H9 (cell line): Measurements from ENCODE around the gene FABP1. TPM values are rescaled to one million over a fixed set of nuclear protein-coding genes. Genes with fewer than 3 reads are reported as not detected.

Source experiments
- DNase-seq: peaks from one replicate; pipeline ENCODE4 v3.0.0-alpha.2; 2017
- H2AFZ ChIP-seq: one replicate; pipeline ENCODE4 v1.6.1; 2013; ENCODE audit warnings: mild to moderate bottlenecking, low read length, control low read depth, moderate library complexity
- H2AK5ac ChIP-seq: 2 replicates; pipeline ENCODE4 v1.6.1; 2013; ENCODE audit warnings: low read length, control low read depth, mixed read lengths; ENCODE audit not compliant: insufficient read length
- H2BK120ac ChIP-seq: one replicate; pipeline ENCODE4 v1.6.1; 2013; ENCODE audit warnings: low read depth, mild to moderate bottlenecking, low read length, control low read depth, inconsistent platforms; ENCODE audit not compliant: poor library complexity, severe bottlenecking
- H2BK12ac ChIP-seq: 2 replicates; pipeline ENCODE4 v1.6.1; 2013; ENCODE audit warnings: low read length, control low read depth, mixed read lengths, low read depth; ENCODE audit not compliant: insufficient read length
- H2BK15ac ChIP-seq: 2 replicates; pipeline ENCODE4 v1.6.1; 2013; ENCODE audit warnings: low read depth, low read length, control low read depth
- H2BK20ac ChIP-seq: one replicate; pipeline ENCODE4 v1.6.1; 2013; ENCODE audit warnings: low read depth, mild to moderate bottlenecking, low read length, control low read depth, inconsistent platforms; ENCODE audit not compliant: poor library complexity, severe bottlenecking
- H2BK5ac ChIP-seq: 2 replicates; pipeline ENCODE4 v1.6.1; 2013; ENCODE audit warnings: low read length, control low read depth, mixed read lengths; ENCODE audit not compliant: insufficient read length
- H3K14ac ChIP-seq: 2 replicates; pipeline ENCODE4 v1.6.1; 2013; ENCODE audit warnings: low read length, control low read depth; ENCODE audit not compliant: insufficient read depth
- H3K18ac ChIP-seq: 2 replicates; pipeline ENCODE4 v1.6.1; 2013; ENCODE audit warnings: low read depth, mild to moderate bottlenecking, mixed read lengths, low read length, control low read depth; ENCODE audit not compliant: insufficient read length
- H3K23ac ChIP-seq: 2 replicates; pipeline ENCODE4 v1.6.1; 2013; ENCODE audit warnings: low read length, control low read depth, mixed read lengths, low read depth; ENCODE audit not compliant: insufficient read length
- H3K23me2 ChIP-seq: 2 replicates; pipeline ENCODE4 v1.6.1; 2013; ENCODE audit warnings: low read depth, mild to moderate bottlenecking, mixed read lengths, low read length, control low read depth; ENCODE audit not compliant: insufficient read length, poor library complexity, severe bottlenecking
- H3K27ac ChIP-seq: 2 replicates; pipeline ENCODE4 v1.5.1; 2013; ENCODE audit warnings: low read length, control low read depth, mixed read lengths, low read depth; ENCODE audit not compliant: insufficient read length
- H3K27me3 ChIP-seq: 2 replicates; pipeline ENCODE4 v1.6.1; 2013; ENCODE audit warnings: low read length, control low read depth, inconsistent platforms; ENCODE audit not compliant: insufficient read depth
- H3K4ac ChIP-seq: 2 replicates; pipeline ENCODE4 v1.6.1; 2013; ENCODE audit warnings: low read depth, mild to moderate bottlenecking, control low read depth, inconsistent platforms, low read length, moderate library complexity
- H3K4me1 ChIP-seq: 2 replicates; pipeline ENCODE4 v1.6.1; 2013; ENCODE audit warnings: low read length, control low read depth, inconsistent platforms; ENCODE audit not compliant: insufficient read depth
- H3K4me2 ChIP-seq: 2 replicates; pipeline ENCODE4 v1.6.1; 2013; ENCODE audit warnings: low read length, control low read depth, mixed read lengths; ENCODE audit not compliant: insufficient read length, insufficient read depth
- H3K56ac ChIP-seq: 2 replicates; pipeline ENCODE4 v1.6.1; 2013; ENCODE audit warnings: low read depth, mild to moderate bottlenecking, mixed read lengths, low read length, control low read depth; ENCODE audit not compliant: insufficient read length
- H3K79me1 ChIP-seq: 2 replicates; pipeline ENCODE4 v1.6.1; 2013; ENCODE audit warnings: low read depth, mild to moderate bottlenecking, moderate library complexity, low read length, control low read depth, inconsistent platforms; ENCODE audit not compliant: insufficient read depth, poor library complexity, severe bottlenecking
- H3K79me2 ChIP-seq: 2 replicates; pipeline ENCODE4 v1.6.1; 2013; ENCODE audit warnings: low read length, control low read depth, inconsistent platforms; ENCODE audit not compliant: insufficient read depth
- H3K9ac ChIP-seq: 2 replicates; pipeline ENCODE4 v1.6.1; 2013; ENCODE audit warnings: low read length, control low read depth, mixed read lengths; ENCODE audit not compliant: insufficient read length; ENCODE audit errors: extremely low read depth
- H3K9me3 ChIP-seq: one replicate; pipeline ENCODE4 v1.6.1; 2013; ENCODE audit warnings: low read depth, low read length, inconsistent platforms; ENCODE audit not compliant: control insufficient read depth
- H3T11ph ChIP-seq: one replicate; pipeline ENCODE4 v1.6.1; 2013; ENCODE audit warnings: mild to moderate bottlenecking, low read length, control low read depth, inconsistent platforms
- H4K20me1 ChIP-seq: one replicate; pipeline ENCODE4 v1.6.1; 2013; ENCODE audit not compliant: control insufficient read depth, insufficient read length, insufficient read depth
- H4K5ac ChIP-seq: 2 replicates; pipeline ENCODE4 v1.6.1; 2013; ENCODE audit warnings: low read depth, mild to moderate bottlenecking, mixed read lengths, low read length, control low read depth; ENCODE audit not compliant: insufficient read length
- H4K8ac ChIP-seq: replicated peaks from 2 replicates; pipeline ENCODE4 v1.6.1; 2013; ENCODE audit warnings: low read length, control low read depth, mixed read lengths, low read depth; ENCODE audit not compliant: insufficient read length
- H4K91ac ChIP-seq: 2 replicates; pipeline ENCODE4 v1.6.1; 2013; ENCODE audit warnings: low read depth, mild to moderate bottlenecking, moderate library complexity, mixed read lengths, low read length, control low read depth; ENCODE audit not compliant: insufficient read length
- H3K27ac Mint-ChIP-seq, 3 experiments: 2 replicates in 2 of 3; 3 replicates in 1 of 3; pipeline ENCODE4 v1.8.0; 2020 to 2021; ENCODE audit warnings: mixed read lengths in 3 of 3, mild to moderate bottlenecking in 1 of 3, moderate library complexity in 1 of 3
- H3K27me3 Mint-ChIP-seq: 2 replicates; pipeline ENCODE4 v1.8.0; 2021; ENCODE audit warnings: low read depth, mild to moderate bottlenecking, moderate library complexity, mixed read lengths
- H3K36me3 Mint-ChIP-seq, 3 experiments: 2 replicates in 2 of 3; 3 replicates in 1 of 3; pipeline ENCODE4 v1.8.0; 2020 to 2021; ENCODE audit warnings: low read depth in 3 of 3, mixed read lengths in 3 of 3; ENCODE audit not compliant: insufficient read depth in 1 of 3
- H3K4me1 Mint-ChIP-seq, 2 experiments: 2 replicates each; pipeline ENCODE4 v1.8.0; 2020; ENCODE audit warnings: mixed read lengths in 2 of 2
- H3K4me3 Mint-ChIP-seq, 2 experiments: 2 replicates in 1 of 2; 3 replicates in 1 of 2; pipeline ENCODE4 v1.8.0; 2020 to 2021; ENCODE audit warnings: mild to moderate bottlenecking in 2 of 2, mixed read lengths in 2 of 2, moderate library complexity in 1 of 2
- H3K9me3 Mint-ChIP-seq, 2 experiments: 2 replicates in 1 of 2; 3 replicates in 1 of 2; pipeline ENCODE4 v1.8.0; 2020; ENCODE audit warnings: mild to moderate bottlenecking in 2 of 2, mixed read lengths in 2 of 2, moderate library complexity in 1 of 2
- WGBS: extraction: QIAGEN DNeasy Blood & Tissue Kit; methylation state at CpG from one replicate; pipeline ENCODE4 v1.1.7; 2013; ENCODE audit warnings: missing lambda C conversion rate, low lambda C conversion rate, mixed read lengths; ENCODE audit not compliant: insufficient read length; ENCODE audit errors: extremely low coverage; 5-methylcytosine and 5-hydroxymethylcytosine counted together
- total RNA-seq: library from RNA; stranded (reverse); gene quantifications from 2 replicates; pipeline ENCODE4 v1.2.1, GENCODE V29; 2021
- TF ChIP-seq, protein P1 (sequence below): fragments of 200-600 bp; sonication (generic); conservative IDR thresholded peaks from 3 replicates; pipeline ENCODE4 v1.8.0; 2021; ENCODE audit warnings: antibody characterized with exemption, mild to moderate bottlenecking

Gene FABP1
- total RNA-seq, 1 experiment from 2014 or later, result not detected

DNA sequence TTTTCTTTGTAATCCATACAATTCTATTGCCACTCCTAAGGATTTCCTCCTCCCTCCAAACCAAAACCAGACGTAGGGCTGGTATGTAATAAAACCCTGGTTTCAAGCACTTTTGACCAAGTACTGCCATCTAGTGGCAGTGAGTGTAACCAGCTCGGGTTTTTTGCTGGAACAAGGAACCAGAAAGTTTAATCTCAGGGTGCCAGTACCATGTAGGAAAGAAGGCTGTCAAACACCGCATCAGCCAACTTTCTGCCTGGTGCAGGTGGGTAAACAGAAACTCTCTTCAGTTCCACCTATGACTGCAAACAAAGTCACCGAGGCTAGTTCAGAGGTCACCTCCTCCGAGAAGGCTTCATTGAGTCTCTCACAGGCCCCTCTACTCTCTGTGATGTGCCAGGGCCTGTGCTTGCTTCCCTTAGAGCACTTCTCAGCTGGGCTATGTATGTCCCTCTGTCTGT lies 32.1 kb upstream of the FABP1 start:
- Histone ChIP-seq H3K18ac (no peak overlapping the region), H2BK12ac (no peak overlapping the region), H3K9ac (no peak overlapping the region), H3K27ac (no peak overlapping the region), H3T11ph (no peak overlapping the region), H3K23ac (no peak overlapping the region), H3K4me2 (no peak overlapping the region), H3K4me1 (no peaks in the 10 kb centered on the region), H4K20me1 (no peaks in the 10 kb centered on the region), H2AK5ac (no peak overlapping the region), H4K5ac (no peak overlapping the region), H3K79me1 (no peaks in the 10 kb centered on the region), H4K91ac (no peak overlapping the region), H2AFZ (no peak overlapping the region), H4K8ac (no peak overlapping the region), H2BK15ac (no peak overlapping the region), H2BK20ac (no peak overlapping the region), H3K9me3 (no peaks in the 10 kb centered on the region), H3K56ac (no peak overlapping the region), H3K79me2 (no peaks in the 10 kb centered on the region), H3K4ac (no peak overlapping the region), H3K27me3 (no peaks in the 10 kb centered on the region), H3K23me2 (no peaks in the 10 kb centered on the region), H2BK5ac (no peak overlapping the region), H2BK120ac (no peak overlapping the region), H3K14ac (no peak overlapping the region)
- DNase-seq, result peak; percentile 58
- TF ChIP-seq, protein P1, sequence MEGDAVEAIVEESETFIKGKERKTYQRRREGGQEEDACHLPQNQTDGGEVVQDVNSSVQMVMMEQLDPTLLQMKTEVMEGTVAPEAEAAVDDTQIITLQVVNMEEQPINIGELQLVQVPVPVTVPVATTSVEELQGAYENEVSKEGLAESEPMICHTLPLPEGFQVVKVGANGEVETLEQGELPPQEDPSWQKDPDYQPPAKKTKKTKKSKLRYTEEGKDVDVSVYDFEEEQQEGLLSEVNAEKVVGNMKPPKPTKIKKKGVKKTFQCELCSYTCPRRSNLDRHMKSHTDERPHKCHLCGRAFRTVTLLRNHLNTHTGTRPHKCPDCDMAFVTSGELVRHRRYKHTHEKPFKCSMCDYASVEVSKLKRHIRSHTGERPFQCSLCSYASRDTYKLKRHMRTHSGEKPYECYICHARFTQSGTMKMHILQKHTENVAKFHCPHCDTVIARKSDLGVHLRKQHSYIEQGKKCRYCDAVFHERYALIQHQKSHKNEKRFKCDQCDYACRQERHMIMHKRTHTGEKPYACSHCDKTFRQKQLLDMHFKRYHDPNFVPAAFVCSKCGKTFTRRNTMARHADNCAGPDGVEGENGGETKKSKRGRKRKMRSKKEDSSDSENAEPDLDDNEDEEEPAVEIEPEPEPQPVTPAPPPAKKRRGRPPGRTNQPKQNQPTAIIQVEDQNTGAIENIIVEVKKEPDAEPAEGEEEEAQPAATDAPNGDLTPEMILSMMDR, result peak; percentile 91
- Mint-ChIP-seq H3K4me3 (no peak overlapping the region), H3K36me3 (no peaks in the 10 kb centered on the region; a peak in 1 of 7 replicates), H3K9me3 (no peaks in the 10 kb centered on the region; a peak in 1 of 5 replicates), H3K27me3 (no peaks in the 10 kb centered on the region; the same call in none of the 2 replicates), H3K27ac (no peak overlapping the region), H3K4me1 (peaks cover 14 to 19% of the 10 kb centered on the region in 2 experiments)
- no CpG with 5 or more reads among the region's 5 CpGs for WGBS
